Psoas muscle (tissue), 8 donors: Measurements from ENCODE around the gene KLHL30. TPM values are rescaled to one million over a fixed set of nuclear protein-coding genes. Genes with fewer than 3 reads are reported as not detected.

Experiments used
- ATAC-seq, 4 donors: fragments of 200-7000 bp; cut with Tn5 transposase; one replicate each; pipeline ENCODE4 v1.9.1; 2020; ENCODE audit warnings: moderate library complexity in 3 of 4, mild to moderate bottlenecking in 2 of 4
- DNase-seq, 2 donors: peaks; one replicate each; pipeline ENCODE4 v3.0.0-alpha.2; 2020
- H3K27ac ChIP-seq: fragments of 200-600 bp; one replicate; pipeline ENCODE4 v1.8.0; 2022
- H3K27me3 ChIP-seq, 3 donors: fragments of 200-600 bp in 1 of 3; one replicate each; pipeline versions ENCODE4 v1.6.1 to v1.8.0; 2013 to 2022; ENCODE audit warnings: low read length in 2 of 3, mild to moderate bottlenecking in 2 of 3, moderate library complexity in 1 of 3; ENCODE audit not compliant: insufficient read depth in 3 of 3
- H3K36me3 ChIP-seq, 2 donors: fragments of 200-600 bp in 1 of 2; one replicate each; pipeline versions ENCODE4 v1.6.1 to v1.8.0; 2013 to 2022; ENCODE audit warnings: low read depth in 1 of 2, mild to moderate bottlenecking in 1 of 2, moderate library complexity in 1 of 2; ENCODE audit not compliant: insufficient read depth in 1 of 2
- H3K4me1 ChIP-seq: fragments of 200-600 bp; one replicate; pipeline ENCODE4 v1.8.0; 2022
- H3K4me3 ChIP-seq: fragments of 200-600 bp; one replicate; pipeline ENCODE4 v1.8.0; 2022; ENCODE audit warnings: mild to moderate bottlenecking
- H3K9me3 ChIP-seq: fragments of 200-600 bp; one replicate; pipeline ENCODE4 v1.8.0; 2022
- CTCF ChIP-seq: fragments of 200-600 bp; IDR thresholded peaks from one replicate; pipeline ENCODE4 v1.8.0; 2022; ENCODE audit warnings: antibody characterized with exemption
- WGBS, 3 donors: extraction: QIAGEN DNeasy Blood & Tissue Kit; methylation state at CpG; one replicate each; pipeline versions ENCODE4 v1.1.6 to v1.1.7; 2013; 5-methylcytosine and 5-hydroxymethylcytosine counted together
- intact Hi-C, 2 donors: fragments of 100-400 bp; cut with DNase I; formaldehyde crosslinking; loops; one replicate each; pipeline versions ENCODE4 v1.11.0 to v1.14.2; 2022
- polyA plus RNA-seq, 3 donors: library from polyadenylated mRNA; stranded (reverse); fragments of 200-250 nt; gene quantifications; one replicate each; pipeline ENCODE4 v1.2.3, GENCODE V29; 2013
- total RNA-seq, 4 donors: library from RNA; stranded (reverse); fragmentation: NEBNext Ultra II Directional in 2 of 4; extraction: Animal tissue kit (Norgen Biotek cat#: 25700) in 2 of 4; gene quantifications; one replicate each; pipeline versions ENCODE4 v1.2.1 to v1.2.4, GENCODE V29; 2021 to 2023
- donor health status: healthy with polysubstance abuse.
- donor health status: DM: no; HTN: no; CAD: no; lungs with moderate emphysema.
- donor health status: Bipolar disorder and iron deficiency.
- donor health status: healthy.
- donor health status: DM: yes; HTN: yes; CAD: no.
- donor health status: DM: no; HTN: no; CAD: no.
- donor health status: DM: no; HTN: no; CAD: no.
- donor health status: DM: yes; HTN: yes; CAD: no.

KLHL30 gene
- total and polyA plus RNA-seq, 7 donors, result 67.7 to 175 (median 121) TPM

GRCh38 chr2:238100049-238100820, 38.2 kb upstream of the KLHL30 start, which contains the start of gene ESPNL:
ESPNL (plus strand) TSS chr2:238100340; CDS start chr2:238100420, 80 bp downstream.
- Histone ChIP-seq H3K27ac (no peak within 1 kb of the TSS), H3K27me3 (no peaks in the 10 kb centered on the region), H3K9me3 (no peaks in the 10 kb centered on the region), H3K4me1 (no peaks in the 10 kb centered on the region), H3K36me3 (no peaks in the 10 kb centered on the region), H3K4me3 (no peak within 1 kb of the TSS)
- no peak for ATAC-seq
- 81 to 85% (median 82%) methylated on average over 35 to 38 of the region's 38 CpGs for WGBS, 3 donors
- intact Hi-C loops, result no loop called here
- no peak for TF ChIP-seq CTCF
- peak in 1 of 2 donors; percentile 38 for DNase-seq

- peak; percentile 12 to 49 for DNase-seq
- no peak overlapping the region for H3K27ac ChIP-seq
- H3K9me3 ChIP-seq, result no peaks in the 10 kb centered on the region
- ATAC-seq, result no peak
- intact Hi-C loops, result no loop called here
- H3K4me1 ChIP-seq, result no peaks in the 10 kb centered on the region
- H3K4me3 ChIP-seq, result no peak overlapping the region
- H3K27me3 ChIP-seq, result no peaks in the 10 kb centered on the region
- TF ChIP-seq CTCF, result no peak
- WGBS, 3 donors, result 86 to 89% (median 87%) methylated on average over 25 to 28 of the region's 28 CpGs
- H3K36me3 ChIP-seq, result no peaks in the 10 kb centered on the region
Observed at GRCh38 chr2:238100821-238101771, 37.4 kb upstream of the KLHL30 start.

- H3K4me1 ChIP-seq, result no peaks in the 10 kb centered on the region
- no peaks in the 10 kb centered on the region for H3K27me3 ChIP-seq
- no peak for TF ChIP-seq CTCF
- WGBS, 3 donors, result 86 to 90% (median 90%) methylated on average over 29 to 30 of the region's 30 CpGs
- no peaks in the 10 kb centered on the region for H3K9me3 ChIP-seq
- DNase-seq (peak; percentile 12 to 46), ATAC-seq (no peak)
- no peak overlapping the region for H3K27ac ChIP-seq
- H3K36me3 ChIP-seq, result no peaks in the 10 kb centered on the region
- intact Hi-C loops, result no loop called here
- H3K4me3 ChIP-seq, result no peak overlapping the region
Observed at GRCh38 chr2:238101891-238102841, 36.3 kb upstream of the KLHL30 start.

GRCh38 chr2:238102865-238103264, 35.6 kb upstream of the KLHL30 start:
- H3K4me1 ChIP-seq, result no peaks in the 10 kb centered on the region
- no peaks in the 10 kb centered on the region for H3K36me3 ChIP-seq
- no peak overlapping the region for H3K27ac ChIP-seq
- DNase-seq, result no peak
- intact Hi-C loops, result no loop called here
- H3K27me3 ChIP-seq, result no peaks in the 10 kb centered on the region
- no peak for TF ChIP-seq CTCF
- no peak for ATAC-seq
- no peak overlapping the region for H3K4me3 ChIP-seq
- WGBS, 3 donors, result 78 to 91% (median 80%) methylated on average over 10 of the region's 10 CpGs
- H3K9me3 ChIP-seq, result no peaks in the 10 kb centered on the region
